CD1c-positive myeloid dendritic cell (primary cell): Measurements from ENCODE around the gene CDKN2A.

ENCODE experiments used
- DNase-seq: peaks from one replicate; pipeline ENCODE4 v3.0.0-alpha.2; 2016; ENCODE audit errors: extremely low spot score

Gene CDKN2A

GRCh38 chr9:21943464-21943863, 50.7 kb downstream of the CDKN2A start:
- no peak for DNase-seq

- DNase-seq, result no peak
Measured at GRCh38 chr9:21941337-21941995, 52.7 kb downstream of the CDKN2A start.

- no peak for DNase-seq
Measured at GRCh38 chr9:21936161-21936560, 58.0 kb downstream of the CDKN2A start.

- no peak for DNase-seq
Measured at GRCh38 chr9:21935631-21936030, 58.6 kb downstream of the CDKN2A start.

- peak; percentile 9 for DNase-seq
Measured at GRCh38 chr9:21933865-21934264, 60.3 kb downstream of the CDKN2A start.

GRCh38 chr9:21933281-21933680, 60.9 kb downstream of the CDKN2A start:
- no peak for DNase-seq

- DNase-seq, result no peak
Measured at GRCh38 chr9:21931428-21931827, 62.8 kb downstream of the CDKN2A start.

- no peak for DNase-seq
Measured at GRCh38 chr9:21927752-21928151, 66.4 kb downstream of the CDKN2A start.

GRCh38 chr9:21923694-21924093, 70.5 kb downstream of the CDKN2A start:
- DNase-seq, result no peak

- DNase-seq, result peak; percentile 35
Measured at GRCh38 chr9:21919377-21920362, 74.5 kb downstream of the CDKN2A start.
